ENCODE results near the gene GDPD4.

GDPD4 gene

DNA sequence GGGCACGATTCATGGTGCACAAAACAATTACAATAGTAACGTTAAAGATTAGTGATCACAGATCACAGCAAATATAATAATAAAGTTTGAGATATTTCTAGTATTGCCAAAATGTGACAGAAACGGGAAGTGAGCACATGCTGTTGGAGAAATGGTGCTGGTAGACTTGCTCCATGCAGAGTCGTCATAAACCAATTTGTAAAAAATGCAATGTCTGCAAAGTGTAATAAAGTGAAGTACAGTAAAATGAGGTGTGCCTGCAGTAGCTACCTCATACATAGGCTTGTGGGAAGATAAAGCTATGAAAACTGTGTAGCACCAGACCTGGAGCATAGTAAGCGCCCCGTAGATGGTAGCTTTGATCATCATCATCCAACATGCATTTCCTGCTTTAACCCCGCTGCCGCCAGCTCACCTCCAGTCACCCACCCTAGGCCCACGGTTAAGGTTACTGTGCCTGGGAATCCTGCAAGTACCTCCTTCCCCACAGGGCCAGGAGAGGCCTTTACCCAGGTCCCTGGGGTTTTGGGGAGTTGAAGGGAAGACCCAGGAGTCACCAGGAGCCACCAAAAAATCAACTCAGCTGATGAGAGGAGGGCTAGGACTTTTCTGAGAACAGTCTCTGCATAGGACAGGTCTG, 114.3 kb downstream of the GDPD4 start:
- POLR2A ChIA-PET, result no interaction called here

DNA sequence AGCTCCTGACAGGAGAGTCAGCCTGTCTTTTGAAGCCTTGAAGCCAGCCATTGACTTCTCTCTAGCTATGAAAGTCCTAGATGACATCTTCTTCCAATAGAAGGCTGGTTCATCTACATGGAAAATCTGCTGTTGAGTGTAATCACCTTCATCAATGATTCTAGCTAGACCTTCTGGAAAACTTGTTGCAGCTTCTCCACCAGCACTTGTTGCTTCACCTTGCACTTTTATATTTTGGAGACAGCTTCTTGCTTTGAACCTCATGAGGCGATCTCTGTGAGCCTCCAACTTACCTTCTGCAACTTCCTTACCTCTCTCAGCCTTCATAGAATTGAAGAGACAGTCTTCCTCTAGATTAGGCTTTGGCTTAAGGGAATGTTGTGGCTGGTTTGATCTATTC, 115.2 kb downstream of the GDPD4 start:
- ChIA-PET CTCF (interaction anchor here (0.6 to 1.3 kb wide), 2 partner anchors 59 to 91 kb away, joined by 3 to 4 read pairs; no protein-coding TSS in a partner anchor), POLR2A (no interaction called here)
- TF ChIP-seq CTBP1 (IDR thresholded peaks at IDR 0.05; ENCODE audit: borderline replicate concordance) (no peak), FOXM1 (IDR thresholded peaks at IDR 0.05; ENCODE audit: borderline replicate concordance) (no peak), ELF4 (IDR thresholded peaks at IDR 0.05) (no peak), HDGF (IDR thresholded peaks at IDR 0.05; ENCODE audit: borderline replicate concordance) (no peak), LEF1 (IDR thresholded peaks at IDR 0.05; ENCODE audit: borderline replicate concordance) (no peak), FOXK2 (IDR thresholded peaks at IDR 0.05) (no peak), ARNT (IDR thresholded peaks at IDR 0.05) (no peak), FOXA1 (IDR thresholded peaks at IDR 0.05) (no peak), BHLHE40 (IDR thresholded peaks at IDR 0.05; ENCODE audit: borderline replicate concordance) (no peak), L3MBTL2 (conservative IDR thresholded peaks at IDR 0.05) (no peak)
- DNase-seq (ENCODE audit: extremely low spot score), result no peak

More for the DNA sequence above, 114.3 kb downstream of the GDPD4 start:
- no peak for DNase-seq (ENCODE audit: extremely low spot score)
- CTCF ChIA-PET, result interaction anchor here (0.5 to 3.4 kb wide), 4 partner anchors 59 to 361 kb away, joined by 3 to 24 read pairs (median 4); partner anchors contain the start of gene MYO7A
- TF ChIP-seq ZNF384 (IDR thresholded peaks at IDR 0.05) (no peak), ELF4 (IDR thresholded peaks at IDR 0.05) (no peak), SUZ12 (IDR thresholded peaks at IDR 0.05) (no peak), NFRKB (IDR thresholded peaks at IDR 0.05) (no peak), BHLHE40 (IDR thresholded peaks at IDR 0.05; ENCODE audit: borderline replicate concordance) (no peak), LEF1 (IDR thresholded peaks at IDR 0.05; ENCODE audit: borderline replicate concordance) (no peak), SP1 (IDR thresholded peaks at IDR 0.05) (no peak), ARNT (IDR thresholded peaks at IDR 0.05) (no peak), FOXK2 (IDR thresholded peaks at IDR 0.05) (no peak), CTBP1 (IDR thresholded peaks at IDR 0.05; ENCODE audit: borderline replicate concordance) (no peak)

DNA sequence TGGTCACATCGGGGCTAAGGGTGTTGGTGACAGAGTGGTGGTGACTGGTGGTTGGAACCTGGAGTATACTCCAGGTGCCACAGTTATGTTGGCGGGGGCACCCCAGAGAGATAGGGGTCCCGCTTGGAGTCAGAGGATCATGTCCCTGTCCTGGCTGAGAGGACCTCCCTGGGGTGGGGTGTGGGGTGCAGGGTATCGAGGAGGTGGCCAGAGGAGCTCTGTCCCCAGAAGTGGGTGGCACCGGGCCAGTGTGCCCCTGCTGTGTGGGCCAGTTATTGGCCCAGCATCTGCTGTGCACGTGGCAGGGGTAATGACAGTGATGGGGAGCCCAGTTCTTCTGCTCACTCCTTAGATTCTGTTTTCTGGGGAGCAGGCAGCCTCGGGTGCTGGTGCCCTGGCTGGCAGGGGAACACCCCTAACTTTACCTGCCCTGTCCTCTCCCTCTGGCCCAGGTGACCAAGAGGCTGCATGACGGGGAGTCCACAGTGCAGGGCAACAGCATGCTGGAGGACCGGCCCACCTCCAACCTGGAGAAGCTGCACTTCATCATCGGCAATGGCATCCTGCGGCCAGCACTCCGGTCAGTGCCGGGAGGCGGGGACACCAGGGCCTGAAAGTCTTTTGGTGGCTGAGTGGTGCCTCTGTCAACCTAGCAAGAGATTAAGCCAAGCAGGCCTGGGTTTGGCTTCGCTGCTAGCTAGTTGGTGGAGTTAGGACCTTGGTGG, 117.2 kb downstream of the GDPD4 start:
- no peak for DNase-seq (ENCODE audit: extremely low spot score)
- ChIA-PET POLR2A (no interaction called here), CTCF (no interaction called here)
- no peak for TF ChIP-seq ELF4 (IDR thresholded peaks at IDR 0.05)
- TF ChIP-seq TARDBP (IDR thresholded peaks at IDR 0.05), result no peak
- TF ChIP-seq SP1 (IDR thresholded peaks at IDR 0.05), result no peak
- no peak for TF ChIP-seq FOXA1 (IDR thresholded peaks at IDR 0.05)
- TF ChIP-seq, protein P1, sequence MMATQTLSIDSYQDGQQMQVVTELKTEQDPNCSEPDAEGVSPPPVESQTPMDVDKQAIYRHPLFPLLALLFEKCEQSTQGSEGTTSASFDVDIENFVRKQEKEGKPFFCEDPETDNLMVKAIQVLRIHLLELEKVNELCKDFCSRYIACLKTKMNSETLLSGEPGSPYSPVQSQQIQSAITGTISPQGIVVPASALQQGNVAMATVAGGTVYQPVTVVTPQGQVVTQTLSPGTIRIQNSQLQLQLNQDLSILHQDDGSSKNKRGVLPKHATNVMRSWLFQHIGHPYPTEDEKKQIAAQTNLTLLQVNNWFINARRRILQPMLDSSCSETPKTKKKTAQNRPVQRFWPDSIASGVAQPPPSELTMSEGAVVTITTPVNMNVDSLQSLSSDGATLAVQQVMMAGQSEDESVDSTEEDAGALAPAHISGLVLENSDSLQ (IDR thresholded peaks at IDR 0.05), result no peak
- TF ChIP-seq ZNF384 (IDR thresholded peaks at IDR 0.05), result no peak

DNA sequence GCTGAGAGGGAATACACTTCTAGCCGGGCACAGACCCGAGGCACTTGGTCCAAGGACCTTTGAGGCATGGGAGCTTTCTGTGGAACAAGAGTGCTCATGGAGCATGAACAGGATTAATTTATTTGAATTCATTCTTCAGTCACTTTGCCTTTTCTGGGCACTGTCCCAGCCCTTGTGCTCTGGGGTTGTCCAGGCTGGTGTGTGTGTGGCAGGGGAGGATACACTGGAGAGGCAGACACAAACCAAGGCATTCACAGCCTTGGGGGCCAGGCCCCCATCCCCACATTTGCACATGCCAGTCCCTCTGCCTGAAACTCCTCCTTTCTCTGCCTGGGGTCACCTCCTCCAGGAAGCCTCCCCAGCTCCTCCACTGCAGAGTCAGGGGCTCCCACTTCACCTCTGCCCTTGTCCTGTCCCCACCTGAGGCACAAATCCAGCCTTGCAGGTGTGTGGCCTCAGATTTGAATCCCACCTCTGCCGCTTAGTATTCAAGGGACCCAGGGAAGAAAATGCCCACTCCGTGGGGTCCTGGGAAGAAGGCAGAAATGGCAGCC, 118.0 kb downstream of the GDPD4 start:
- ChIA-PET CTCF (interaction anchor here (0.7 kb wide), 1 partner anchor 67 kb away, joined by 3 read pairs; no protein-coding TSS in a partner anchor), POLR2A (no interaction called here)
- TF ChIP-seq FOXA1 (IDR thresholded peaks at IDR 0.05), result no peak
- TF ChIP-seq BHLHE40 (IDR thresholded peaks at IDR 0.05; ENCODE audit: borderline replicate concordance), result no peak
- no peak for TF ChIP-seq SUZ12 (IDR thresholded peaks at IDR 0.05)
- DNase-seq (ENCODE audit: extremely low spot score), result no peak

DNA sequence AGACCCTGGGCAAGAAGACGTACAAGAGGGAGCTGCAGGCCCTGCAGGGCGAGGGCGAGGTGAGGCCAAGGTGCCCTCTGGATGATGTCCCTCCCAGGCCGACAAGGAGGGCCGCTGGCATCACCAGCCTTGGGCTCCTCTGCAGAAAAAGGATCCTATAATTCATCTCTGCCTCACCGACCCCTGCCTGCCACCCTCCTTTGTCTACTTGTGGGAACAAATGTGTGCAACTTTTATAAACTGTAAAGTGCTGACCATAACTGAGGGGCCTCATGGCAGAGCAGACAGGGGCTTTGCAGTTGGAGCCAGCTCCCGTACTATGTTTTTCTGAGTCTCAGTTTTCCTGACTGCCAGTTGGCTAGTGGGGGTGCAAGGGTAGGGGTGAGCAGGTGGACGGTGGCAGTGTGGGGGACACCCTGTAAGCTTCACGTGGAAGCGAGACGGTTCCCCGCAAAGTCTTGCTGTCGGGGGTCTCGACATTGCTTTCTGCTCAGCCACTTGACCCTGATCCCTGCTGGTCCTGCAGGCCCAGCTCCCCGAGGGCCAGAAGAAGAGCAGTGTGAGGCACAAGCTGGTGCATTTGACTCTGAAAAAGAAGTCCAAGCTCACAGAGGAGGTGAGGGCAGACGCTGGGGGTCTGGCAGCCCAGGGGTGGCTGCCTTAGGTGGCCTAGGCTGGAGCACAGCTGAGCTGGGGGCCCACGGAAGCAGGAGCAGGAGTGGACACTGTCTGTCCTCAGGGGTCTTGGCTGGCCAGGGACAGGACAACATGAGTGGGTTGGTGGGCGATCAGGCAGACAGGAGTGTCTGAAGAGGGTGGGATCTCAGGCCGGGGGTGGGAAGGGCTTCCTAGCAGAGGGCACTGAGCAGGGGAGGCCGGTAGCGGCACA, 118.7 kb downstream of the GDPD4 start:
- CTCF ChIA-PET, result interaction anchor here (0.7 kb wide), 1 partner anchor 67 kb away, joined by 3 read pairs; no protein-coding TSS in a partner anchor
- DNase-seq (ENCODE audit: extremely low spot score), result no peak
- POLR2A ChIA-PET, result no interaction called here
- TF ChIP-seq CTBP1 (IDR thresholded peaks at IDR 0.05; ENCODE audit: borderline replicate concordance), result no peak
- no peak for TF ChIP-seq L3MBTL2 (conservative IDR thresholded peaks at IDR 0.05)
- no peak for TF ChIP-seq SUZ12 (IDR thresholded peaks at IDR 0.05)
- no peak for TF ChIP-seq NFRKB (IDR thresholded peaks at IDR 0.05)
- no peak for TF ChIP-seq LEF1 (IDR thresholded peaks at IDR 0.05; ENCODE audit: borderline replicate concordance)
- no peak for TF ChIP-seq FOXK2 (IDR thresholded peaks at IDR 0.05)
- no peak for TF ChIP-seq HDGF (IDR thresholded peaks at IDR 0.05; ENCODE audit: borderline replicate concordance)
- TF ChIP-seq ARNT (IDR thresholded peaks at IDR 0.05), result no peak
- no peak for TF ChIP-seq BHLHE40 (IDR thresholded peaks at IDR 0.05; ENCODE audit: borderline replicate concordance)

DNA sequence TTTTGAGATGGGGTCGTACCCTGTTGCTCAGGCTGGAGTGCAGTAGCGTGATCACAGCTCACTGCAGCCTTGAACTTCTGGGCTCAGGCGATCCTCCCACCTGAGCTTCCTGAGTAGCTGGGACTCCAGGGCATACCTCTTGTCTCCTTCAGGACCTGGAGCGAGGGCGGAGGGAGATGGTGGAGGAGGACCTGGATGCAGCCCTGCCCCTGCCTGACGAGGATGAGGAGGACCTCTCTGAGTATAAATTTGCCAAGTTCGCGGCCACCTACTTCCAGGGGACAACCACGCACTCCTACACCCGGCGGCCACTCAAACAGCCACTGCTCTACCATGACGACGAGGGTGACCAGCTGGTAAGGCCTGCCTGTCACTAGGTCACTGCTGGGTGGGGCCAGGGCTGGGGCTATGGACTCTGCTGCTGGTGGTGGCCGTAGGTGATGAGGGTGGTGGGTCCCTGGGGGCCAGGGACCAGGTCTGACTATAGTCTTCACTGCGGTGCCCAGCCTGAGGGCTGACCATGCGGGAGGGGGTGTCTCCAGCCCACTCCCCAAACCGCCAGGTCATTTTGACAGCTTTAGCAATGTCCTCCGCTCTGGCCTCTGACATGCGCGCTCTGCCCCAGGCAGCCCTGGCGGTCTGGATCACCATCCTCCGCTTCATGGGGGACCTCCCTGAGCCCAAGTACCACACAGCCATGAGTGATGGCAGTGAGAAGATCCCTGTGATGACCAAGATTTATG, 119.5 kb downstream of the GDPD4 start:
- TF ChIP-seq TARDBP (IDR thresholded peaks at IDR 0.05), result no peak
- no peak for TF ChIP-seq HDGF (IDR thresholded peaks at IDR 0.05; ENCODE audit: borderline replicate concordance)
- TF ChIP-seq, protein P1 (IDR thresholded peaks at IDR 0.05), result no peak
- TF ChIP-seq NFRKB (IDR thresholded peaks at IDR 0.05), result no peak
- TF ChIP-seq LEF1 (IDR thresholded peaks at IDR 0.05; ENCODE audit: borderline replicate concordance), result no peak
- CTCF ChIA-PET, result interaction anchor here (0.6 kb wide), 1 partner anchor 12 kb away, joined by 3 read pairs; no protein-coding TSS in a partner anchor
- POLR2A ChIA-PET, result no interaction called here
- DNase-seq (ENCODE audit: extremely low spot score), result no peak
